Activated CD8-positive, alpha-beta T cell treated with anti-CD3 and anti-CD28 coated beads, Interleukin-2, amount 10 ng/mL, durations not matched to agents 7 days and 5 days (primary cell): ENCODE data around the gene TNFRSF4. TPM values are rescaled to one million over a fixed set of nuclear protein-coding genes. Genes with fewer than 3 reads are reported as not detected.

Experiments used
- ATAC-seq: fragments of 150-1000 bp; cut with Tn5 transposase; one replicate; pipeline ENCODE4 v1.10.0; 2021; ENCODE audit warnings: moderate library complexity
- CTCF ChIA-PET: fragments of 350-600 bp; sonication (Branson Sonifier 250); formaldehyde crosslinking; loops from one replicate; lab custom pipeline; 2021; ENCODE audit warnings: antibody characterized with exemption; lab: Charles Lee
- POLR2A ChIA-PET: fragments of 350-600 bp; sonication (Branson Sonifier 250); formaldehyde crosslinking; loops from one replicate; lab custom pipeline; 2021; ENCODE audit warnings: antibody characterized with exemption; lab: Charles Lee
- DNase-seq: peaks from one replicate; pipeline ENCODE4 v3.0.0-alpha.2; 2020
- H3K27ac Mint-ChIP-seq: one replicate; pipeline ENCODE4 v1.8.0; 2021; ENCODE audit warnings: mild to moderate bottlenecking, mixed read lengths
- H3K27me3 Mint-ChIP-seq: one replicate; pipeline ENCODE4 v1.8.0; 2021; ENCODE audit warnings: low read depth, mixed read lengths
- H3K36me3 Mint-ChIP-seq: one replicate; pipeline ENCODE4 v1.8.0; 2021; ENCODE audit warnings: low read depth, mixed read lengths
- H3K4me1 Mint-ChIP-seq: one replicate; pipeline ENCODE4 v1.8.0; 2021; ENCODE audit warnings: low read depth, mixed read lengths
- H3K4me3 Mint-ChIP-seq: one replicate; pipeline ENCODE4 v1.8.0; 2021; ENCODE audit warnings: mild to moderate bottlenecking, mixed read lengths
- H3K9me3 Mint-ChIP-seq: one replicate; pipeline ENCODE4 v1.8.0; 2022; ENCODE audit warnings: mixed read lengths; ENCODE audit not compliant: insufficient read depth
- microRNA-seq: library from miRNA; unstranded; fragments of <30 nt; microRNA quantifications from one replicate; pipeline ENCODE4 v1.2.0, GENCODE V29; 2022
- total RNA-seq, 2 experiments: library from RNA; stranded (reverse); gene quantifications; one replicate each; pipeline ENCODE4 v1.2.3, GENCODE V29; 2021

Gene TNFRSF4
- total RNA-seq, 2 experiments from 2014 or later, result 1.6 to 2.9 TPM

- DNase-seq, result no peak
- Mint-ChIP-seq H3K27me3 (peaks cover 3% of the 10 kb centered on the region), H3K27ac (no peak overlapping the region), H3K4me3 (no peak overlapping the region), H3K4me1 (peaks cover 9% of the 10 kb centered on the region), H3K9me3 (no peaks in the 10 kb centered on the region), H3K36me3 (no peaks in the 10 kb centered on the region)
- ChIA-PET POLR2A (no interaction called here), CTCF (interaction anchor here (0.7 to 1.4 kb wide), 3 partner anchors 43 to 47 kb away, joined by 3 to 4 read pairs (median 3); no protein-coding TSS in a partner anchor)
- ATAC-seq, result no peak
Observed at GRCh38 chr1:1165485-1165884, 48.5 kb downstream of the TNFRSF4 start.

- Mint-ChIP-seq H3K27me3 (peaks cover under 1% of the 10 kb centered on the region), H3K27ac (no peak overlapping the region), H3K4me1 (peaks cover 3% of the 10 kb centered on the region), H3K36me3 (no peaks in the 10 kb centered on the region), H3K4me3 (no peak overlapping the region), H3K9me3 (no peaks in the 10 kb centered on the region)
- ChIA-PET CTCF (interaction anchor here (0.7 to 1.3 kb wide), 2 partner anchors 42 to 47 kb away, joined by 3 to 4 read pairs; no protein-coding TSS in a partner anchor), POLR2A (no interaction called here)
- ATAC-seq (no peak), DNase-seq (no peak)
Observed at GRCh38 chr1:1164701-1165451, 49.1 kb downstream of the TNFRSF4 start.

GRCh38 chr1:1164361-1164700 lies 49.6 kb downstream of the TNFRSF4 start:
- POLR2A ChIA-PET, result no interaction called here
- no peak overlapping the region for H3K4me3 Mint-ChIP-seq
- H3K27ac Mint-ChIP-seq, result no peak overlapping the region
- DNase-seq (no peak), ATAC-seq (no peak)
- no peaks in the 10 kb centered on the region for H3K4me1 Mint-ChIP-seq
- CTCF ChIA-PET, result interaction anchor here (1.3 kb wide), 1 partner anchor 42 kb away, joined by 4 read pairs; no protein-coding TSS in a partner anchor
- H3K36me3 Mint-ChIP-seq, result no peaks in the 10 kb centered on the region
- no peaks in the 10 kb centered on the region for H3K9me3 Mint-ChIP-seq
- no peaks in the 10 kb centered on the region for H3K27me3 Mint-ChIP-seq

- Mint-ChIP-seq H3K9me3 (no peaks in the 10 kb centered on the region), H3K4me1 (no peaks in the 10 kb centered on the region), H3K4me3 (no peak overlapping the region), H3K36me3 (no peaks in the 10 kb centered on the region), H3K27me3 (no peaks in the 10 kb centered on the region), H3K27ac (no peak overlapping the region)
- ChIA-PET CTCF (no interaction called here), POLR2A (no interaction called here)
- DNase-seq (no peak), ATAC-seq (no peak)
Observed at GRCh38 chr1:1163538-1164070, 50.3 kb downstream of the TNFRSF4 start.

- no peak for ATAC-seq
- POLR2A ChIA-PET, result no interaction called here
- no peaks in the 10 kb centered on the region for H3K36me3 Mint-ChIP-seq
- no peak overlapping the region for H3K4me3 Mint-ChIP-seq
- no peak for DNase-seq
- H3K4me1 Mint-ChIP-seq, result no peaks in the 10 kb centered on the region
- CTCF ChIA-PET, result interaction anchor here (0.6 kb wide), 1 partner anchor 17 kb away, joined by 3 read pairs; no protein-coding TSS in a partner anchor
- no peaks in the 10 kb centered on the region for H3K9me3 Mint-ChIP-seq
- no peaks in the 10 kb centered on the region for H3K27me3 Mint-ChIP-seq
- no peak overlapping the region for H3K27ac Mint-ChIP-seq
Observed at GRCh38 chr1:1162597-1163537, 51.1 kb downstream of the TNFRSF4 start.

- H3K27me3 Mint-ChIP-seq, result no peaks in the 10 kb centered on the region
- no peak overlapping the region for H3K4me3 Mint-ChIP-seq
- ATAC-seq (no peak), DNase-seq (no peak)
- H3K9me3 Mint-ChIP-seq, result no peaks in the 10 kb centered on the region
- CTCF ChIA-PET, result no interaction called here
- H3K27ac Mint-ChIP-seq, result no peak overlapping the region
- H3K4me1 Mint-ChIP-seq, result peaks cover 5% of the 10 kb centered on the region
- no peaks in the 10 kb centered on the region for H3K36me3 Mint-ChIP-seq
- POLR2A ChIA-PET, result no interaction called here
Observed at GRCh38 chr1:1161683-1162079, 52.3 kb downstream of the TNFRSF4 start.

Small RNA genes within 50 kb of the gene (microRNA-seq; reads per million reads assigned to microRNA genes)
- gene MIR200A (2.9 reads per million), gene MIR200B (3.4 reads per million), gene MIR429 (not detected)

Other genes with a start within 250 kb of the TNFRSF4 start
- 1 to 10 TPM; 1.7 to 2.2 TPM for gene PLEKHN1, start 247.7 kb downstream of the TNFRSF4 start, total RNA-seq
- gene PERM1, start 232.1 kb downstream of the TNFRSF4 start, total RNA-seq, result not detected
- under 1 TPM; 0.45 to 0.50 TPM for gene HES4, start 214.1 kb downstream of the TNFRSF4 start, total RNA-seq
- 100 to 1,000 TPM; 385 to 413 TPM for gene ISG15, start 200.7 kb downstream of the TNFRSF4 start, total RNA-seq
- 10 to 100 TPM; 12.4 to 14.6 TPM for gene AGRN, start 194.0 kb downstream of the TNFRSF4 start, total RNA-seq
- gene RNF223, start 139.8 kb downstream of the TNFRSF4 start, total RNA-seq, result not detected
- gene C1orf159, start 98.1 kb downstream of the TNFRSF4 start, total RNA-seq, result 10 to 100 TPM; 24.5 to 26.8 TPM
- gene TTLL10, start 40.3 kb downstream of the TNFRSF4 start, total RNA-seq, result under 1 TPM; 0.63 to 0.90 TPM
- 10 to 100 TPM; 17.5 to 18.8 TPM for gene TNFRSF18, start 7.6 kb downstream of the TNFRSF4 start, total RNA-seq
- 10 to 100 TPM; 96.9 to 99.3 TPM for gene SDF4, start 17.8 kb upstream of the TNFRSF4 start, total RNA-seq
- gene B3GALT6, start 18.1 kb upstream of the TNFRSF4 start, total RNA-seq, result 10 to 100 TPM; 21.2 to 22.4 TPM
- gene C1QTNF12, start 32.6 kb upstream of the TNFRSF4 start, total RNA-seq, result 1 to 10 TPM; 1.8 to 2.2 TPM
- 10 to 100 TPM; 62.3 to 67.5 TPM for gene UBE2J2, start 59.7 kb upstream of the TNFRSF4 start, total RNA-seq
- gene SCNN1D, start 66.3 kb upstream of the TNFRSF4 start, total RNA-seq, result 1 to 10 TPM; 3.4 to 3.6 TPM
- 10 to 100 TPM; 65.2 to 87.3 TPM for gene ACAP3, start 93.8 kb upstream of the TNFRSF4 start, total RNA-seq
- gene PUSL1, start 94.4 kb upstream of the TNFRSF4 start, total RNA-seq, result 10 to 100 TPM; 24.0 to 26.2 TPM
- 100 to 1,000 TPM; 120 to 134 TPM for gene INTS11, start 110.5 kb upstream of the TNFRSF4 start, total RNA-seq
- 10 to 100 TPM; 18.5 to 21.4 TPM for gene CPTP, start 110.6 kb upstream of the TNFRSF4 start, total RNA-seq
- gene TAS1R3, start 117.1 kb upstream of the TNFRSF4 start, total RNA-seq, result 1 to 10 TPM in 1 of 2 experiments, under 1 TPM in 1; 0.78 to 1.2 TPM
- gene DVL1, start 135.3 kb upstream of the TNFRSF4 start, total RNA-seq, result 10 to 100 TPM; 29.1 to 30.7 TPM
- gene MXRA8, start 144.4 kb upstream of the TNFRSF4 start, total RNA-seq, result not detected
- 100 to 1,000 TPM; 120 to 123 TPM for gene AURKAIP1, start 161.1 kb upstream of the TNFRSF4 start, total RNA-seq
- 100 to 1,000 TPM in 1 of 2 experiments, 10 to 100 TPM in 1; 98.3 to 110 TPM for gene CCNL2, start 185.2 kb upstream of the TNFRSF4 start, total RNA-seq
- 100 to 1,000 TPM; 111 to 117 TPM for gene MRPL20, start 193.1 kb upstream of the TNFRSF4 start, total RNA-seq
- gene ANKRD65, start 207.1 kb upstream of the TNFRSF4 start, total RNA-seq, result not detected
- gene VWA1, start 221.5 kb upstream of the TNFRSF4 start, total RNA-seq, result under 1 TPM; 0.21 to 0.29 TPM
- gene ATAD3C, start 235.5 kb upstream of the TNFRSF4 start, total RNA-seq, result 1 to 10 TPM; 1.0 to 1.4 TPM